Mammary epithelial cell (primary cell): ENCODE measurements around the gene FOXS1.

Experiments
- CTCF ChIP-seq, 2 donors: IDR thresholded peaks in 1 of 2; conservative IDR thresholded peaks in 1 of 2; 2 replicates each; pipeline ENCODE4 v1.5.1; 2011 to 2012; ENCODE audit warnings: inconsistent platforms in 2 of 2, low read length in 2 of 2, mild to moderate bottlenecking in 2 of 2, control low read depth in 1 of 2, low read depth in 1 of 2; ENCODE audit not compliant: insufficient read depth in 1 of 2; ENCODE audit errors: extremely low read depth in 1 of 2
- EZH2 ChIP-seq: IDR thresholded peaks from 2 replicates; pipeline ENCODE4 v1.6.1; 2012; ENCODE audit warnings: low read length, inconsistent platforms, borderline replicate concordance

- TF ChIP-seq CTCF (conservative IDR thresholded peaks at IDR 0.05 in 1 of 2, IDR thresholded peaks at IDR 0.05 in 1 of 2; ENCODE audit: extremely low read depth in 1 of 2, insufficient read depth in 1 of 2, low read depth in 1 of 2, low read length in 2 of 2) (no peak), EZH2 (no peak)
These were observed 14.6 kb upstream of the FOXS1 start for GRCh38 chr20:31859998-31860380.
